GM23248 (cell line): Measurements from ENCODE around the gene TUBA4A.

Source experiments
- EZH2 ChIP-seq: fragments of 200-600 bp; sonication (generic); IDR thresholded peaks from 2 replicates; pipeline ENCODE4 v1.6.1; 2018; ENCODE audit warnings: antibody characterized with exemption, mild to moderate bottlenecking; ENCODE audit not compliant: insufficient read depth, poor library complexity, severe bottlenecking
- EZH2phosphoT487 ChIP-seq: fragments of 200-600 bp; sonication (generic); IDR thresholded peaks from 2 replicates; pipeline ENCODE4 v1.6.1; 2018; ENCODE audit warnings: antibody characterized with exemption, moderate library complexity, mild to moderate bottlenecking, low read depth; ENCODE audit not compliant: insufficient read depth

DNA sequence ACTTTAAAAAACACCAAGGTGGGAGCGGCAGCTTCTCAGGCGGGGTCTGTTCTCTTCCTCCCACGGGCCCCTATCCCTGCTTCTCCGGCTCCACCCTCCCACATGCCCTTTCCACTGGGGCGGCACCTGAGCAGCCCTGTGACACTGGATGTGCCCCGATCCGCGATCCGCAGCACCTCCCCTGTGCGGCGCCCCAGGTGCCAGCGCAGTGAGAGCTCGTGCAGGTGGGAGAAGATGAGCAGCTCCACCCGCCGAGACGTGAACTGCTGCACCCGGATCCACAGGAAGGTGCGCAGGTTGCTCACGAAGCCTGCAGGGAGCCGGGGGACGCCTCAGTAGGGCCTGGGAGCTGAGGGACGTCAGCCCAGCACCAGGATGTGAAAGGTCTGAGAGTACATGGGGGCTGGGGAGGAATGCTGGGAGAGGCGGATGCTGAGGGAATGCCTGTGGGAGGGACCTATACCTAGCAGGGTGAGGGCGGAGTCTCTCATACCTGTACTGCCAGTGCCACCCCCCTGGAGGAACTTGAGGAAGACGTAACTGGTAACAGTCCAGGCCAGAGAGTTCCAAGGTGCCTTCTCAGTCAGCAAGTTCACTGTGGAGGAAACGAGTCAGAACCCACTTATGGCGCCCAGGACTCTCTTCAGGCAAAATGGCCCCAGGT, 37.7 kb downstream of the TUBA4A start:
- TF ChIP-seq EZH2phosphoT487 = no peak
- TF ChIP-seq EZH2 = no peak
